Neural cell (in vitro differentiated cells): ENCODE data around the gene SHISA9. TPM values are rescaled to one million over a fixed set of nuclear protein-coding genes. Genes with fewer than 3 reads are reported as not detected.

Experiments
- H2AFZ ChIP-seq: fragments of 200-600, 300-800 bp; sonication (generic), shearing (Covaris generic); 2 replicates; pipeline ENCODE4 v1.6.0; 2014; ENCODE audit warnings: low read depth, mild to moderate bottlenecking, antibody characterized with exemption, low read length, moderate library complexity
- H3F3A ChIP-seq: fragments of 200-600 bp; shearing (Covaris generic); 2 replicates; pipeline ENCODE4 v1.6.1; 2016; ENCODE audit warnings: mild to moderate bottlenecking, moderate library complexity, mixed read lengths, antibody characterized with exemption, low read length; ENCODE audit not compliant: insufficient read depth, poor library complexity, severe bottlenecking
- H3K27ac ChIP-seq: fragments of 200-600, 300-800 bp; sonication (generic), shearing (Covaris generic); 2 replicates; pipeline ENCODE4 v1.5.1; 2014; ENCODE audit warnings: mild to moderate bottlenecking, low read length, moderate library complexity
- H3K27me3 ChIP-seq: fragments of 300-800, 200-600 bp; sonication (generic), shearing (Covaris generic); 2 replicates; pipeline ENCODE4 v1.6.0; 2014; ENCODE audit warnings: mild to moderate bottlenecking, low read depth, low read length, moderate library complexity; ENCODE audit not compliant: insufficient read depth
- H3K36me3 ChIP-seq: fragments of 300-800, 200-600 bp; sonication (generic), shearing (Covaris generic); 2 replicates; pipeline ENCODE4 v1.5.1; 2014; ENCODE audit warnings: mild to moderate bottlenecking, antibody characterized with exemption, low read length, moderate library complexity; ENCODE audit not compliant: insufficient read depth
- H3K4me2 ChIP-seq: fragments of 300-800, 200-600 bp; sonication (generic), shearing (Covaris generic); 2 replicates; pipeline ENCODE4 v1.6.0; 2014; ENCODE audit warnings: mild to moderate bottlenecking, low read length
- H3K4me3 ChIP-seq: fragments of 300-800, 200-600 bp; sonication (generic), shearing (Covaris generic); 2 replicates; pipeline ENCODE4 v1.5.1; 2014; ENCODE audit warnings: mild to moderate bottlenecking, low read length, moderate library complexity
- H3K79me2 ChIP-seq: fragments of 200-600 bp; shearing (Covaris generic); replicated peaks from 2 replicates; pipeline ENCODE4 v1.6.0; 2014; ENCODE audit warnings: mild to moderate bottlenecking, low read length, moderate library complexity; ENCODE audit not compliant: insufficient read depth
- H3K9ac ChIP-seq: fragments of 300-800, 200-600 bp; sonication (generic), shearing (Covaris generic); 2 replicates; pipeline ENCODE4 v1.6.1; 2016; ENCODE audit warnings: mild to moderate bottlenecking, low read length, mixed read lengths
- H3K9me2 ChIP-seq: fragments of 200-600 bp; shearing (Covaris generic); 2 replicates; pipeline ENCODE4 v1.6.1; 2016; ENCODE audit warnings: mild to moderate bottlenecking, low read length, mixed read lengths; ENCODE audit not compliant: insufficient read depth
- H3K9me3 ChIP-seq: fragments of 200-600, 300-800 bp; sonication (generic), shearing (Covaris generic); 2 replicates; pipeline ENCODE4 v1.6.1; 2016; ENCODE audit warnings: mild to moderate bottlenecking, mixed run types, low read length, moderate library complexity, mixed read lengths
- H4K20me1 ChIP-seq: fragments of 200-600 bp; shearing (Covaris generic); 2 replicates; pipeline ENCODE4 v1.6.1; 2016; ENCODE audit warnings: mild to moderate bottlenecking, mixed run types; ENCODE audit not compliant: insufficient read depth
- CTCF ChIP-seq: fragments of 450-650 bp; IDR thresholded peaks from 2 replicates; pipeline ENCODE4 v1.5.1; 2014; ENCODE audit warnings: antibody characterized with exemption, mild to moderate bottlenecking, moderate library complexity; ENCODE audit not compliant: poor library complexity, severe bottlenecking
- EP300 ChIP-seq: fragments of 450-650 bp; conservative IDR thresholded peaks from 2 replicates; pipeline ENCODE4 v1.6.1; 2014; ENCODE audit warnings: antibody characterized with exemption, mild to moderate bottlenecking, moderate library complexity; ENCODE audit not compliant: poor library complexity, severe bottlenecking
- EZH2 ChIP-seq: fragments of 200-600, 300-800 bp; shearing (Covaris generic), sonication (generic); IDR thresholded peaks from 2 replicates; pipeline ENCODE4 v1.6.1; 2014; ENCODE audit warnings: antibody characterized with exemption, low read length, borderline replicate concordance, mild to moderate bottlenecking; ENCODE audit not compliant: insufficient read depth, poor library complexity, severe bottlenecking
- MXI1 ChIP-seq: fragments of 450-650 bp; conservative IDR thresholded peaks from 2 replicates; pipeline ENCODE4 v1.6.1; 2014; ENCODE audit warnings: antibody characterized with exemption, mild to moderate bottlenecking; ENCODE audit not compliant: poor library complexity, severe bottlenecking
- POLR2AphosphoS5 ChIP-seq: IDR thresholded peaks from 2 replicates; pipeline ENCODE4 v1.6.1; 2012
- RAD21 ChIP-seq: fragments of 450-650 bp; conservative IDR thresholded peaks from 2 replicates; pipeline ENCODE4 v1.6.1; 2014; ENCODE audit warnings: antibody characterized with exemption, mild to moderate bottlenecking, moderate library complexity
- REST ChIP-seq: IDR thresholded peaks from 2 replicates; pipeline ENCODE4 v1.6.1; 2012; ENCODE audit warnings: borderline replicate concordance
- SMC3 ChIP-seq: fragments of 450-650 bp; conservative IDR thresholded peaks from 2 replicates; pipeline ENCODE4 v1.6.1; 2014; ENCODE audit warnings: antibody characterized with exemption, mild to moderate bottlenecking, moderate library complexity; ENCODE audit not compliant: poor library complexity
- TAF1 ChIP-seq: IDR thresholded peaks from 2 replicates; pipeline ENCODE4 v1.6.1; 2012; ENCODE audit warnings: low read depth
- polyA plus RNA-seq: library from polyadenylated mRNA; depleted of rRNA; stranded (reverse); fragments of >200 nt; gene quantifications from 2 replicates; pipeline ENCODE4 v1.2.3, GENCODE V29; 2014

The SHISA9 gene
- polyA plus RNA-seq, 1 donor from 2014 or later = 2.0 TPM

GRCh38 chr16:13052431-13052830 is 151.0 kb downstream of the SHISA9 start:
- Histone ChIP-seq H4K20me1 (no peaks in the 10 kb centered on the region), H3K4me2 (no peak overlapping the region), H3K27me3 (no peaks in the 10 kb centered on the region), H2AFZ (no peak overlapping the region), H3K9ac (no peak overlapping the region), H3K36me3 (no peaks in the 10 kb centered on the region), H3K9me2 (no peaks in the 10 kb centered on the region), H3F3A (no peaks in the 10 kb centered on the region), H3K4me3 (no peak overlapping the region), H3K27ac (no peak overlapping the region), H3K9me3 (no peaks in the 10 kb centered on the region), H3K79me2 (no peaks in the 10 kb centered on the region)
- TF ChIP-seq CTCF (no peak), EZH2 (no peak), MXI1 (no peak), REST (no peak), TAF1 (no peak), RAD21 (no peak), POLR2AphosphoS5 (no peak), EP300 (no peak), SMC3 (no peak)

GRCh38 chr16:13055480-13055879 is 154.1 kb downstream of the SHISA9 start:
- no peaks in the 10 kb centered on the region for H3K79me2 ChIP-seq
- H3K9me2 ChIP-seq = no peaks in the 10 kb centered on the region
- no peaks in the 10 kb centered on the region for H3F3A ChIP-seq
- H3K4me3 ChIP-seq = no peak overlapping the region
- H2AFZ ChIP-seq = no peak overlapping the region
- H3K9ac ChIP-seq = no peak overlapping the region
- no peaks in the 10 kb centered on the region for H3K27me3 ChIP-seq
- H3K9me3 ChIP-seq = no peaks in the 10 kb centered on the region
- TF ChIP-seq TAF1 (no peak), EP300 (no peak), REST (no peak), SMC3 (no peak), POLR2AphosphoS5 (no peak), RAD21 (no peak), CTCF (no peak), MXI1 (no peak), EZH2 (no peak)
- no peaks in the 10 kb centered on the region for H3K36me3 ChIP-seq
- H4K20me1 ChIP-seq = no peaks in the 10 kb centered on the region
- no peak overlapping the region for H3K4me2 ChIP-seq
- H3K27ac ChIP-seq = no peak overlapping the region
